HG03095 (cell line): ENCODE data around the gene SIPA1L3.
A peak's percentile ranks its signal among the peaks of the same experiment; 100 is the strongest.
"Not testable (repeated sequence)": the region's sequence is repeated elsewhere in the genome, so short reads cannot be mapped to it uniquely, and the experiment has no call there.

Experiments
- ATAC-seq: cut with Tn5 transposase; IDR thresholded peaks from one replicate; pipeline ENCODE4 v1.9.1; 2021; ENCODE audit warnings: moderate library complexity; ENCODE audit not compliant: unreplicated experiment

The SIPA1L3 gene

DNA sequence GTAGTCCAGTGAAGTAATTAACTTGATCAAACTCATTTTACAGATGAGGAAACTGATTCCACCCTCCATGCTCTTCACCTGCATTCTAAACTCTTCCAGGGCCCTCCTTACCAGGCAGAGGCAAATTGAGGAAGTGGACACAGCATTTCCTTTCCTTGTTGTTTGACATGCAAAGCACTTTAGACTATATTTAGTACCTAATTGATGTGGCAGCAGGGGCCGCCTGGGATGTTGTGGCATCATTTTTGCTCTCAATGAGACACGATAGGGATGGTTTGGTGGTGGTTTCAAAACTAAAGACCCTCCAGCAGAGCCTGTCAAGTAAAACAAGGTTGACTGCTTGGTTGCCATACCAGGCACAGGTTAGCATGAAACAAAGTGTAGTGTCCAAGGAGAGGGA is 7.9 kb downstream of the SIPA1L3 start:
- ATAC-seq, result no peak

DNA sequence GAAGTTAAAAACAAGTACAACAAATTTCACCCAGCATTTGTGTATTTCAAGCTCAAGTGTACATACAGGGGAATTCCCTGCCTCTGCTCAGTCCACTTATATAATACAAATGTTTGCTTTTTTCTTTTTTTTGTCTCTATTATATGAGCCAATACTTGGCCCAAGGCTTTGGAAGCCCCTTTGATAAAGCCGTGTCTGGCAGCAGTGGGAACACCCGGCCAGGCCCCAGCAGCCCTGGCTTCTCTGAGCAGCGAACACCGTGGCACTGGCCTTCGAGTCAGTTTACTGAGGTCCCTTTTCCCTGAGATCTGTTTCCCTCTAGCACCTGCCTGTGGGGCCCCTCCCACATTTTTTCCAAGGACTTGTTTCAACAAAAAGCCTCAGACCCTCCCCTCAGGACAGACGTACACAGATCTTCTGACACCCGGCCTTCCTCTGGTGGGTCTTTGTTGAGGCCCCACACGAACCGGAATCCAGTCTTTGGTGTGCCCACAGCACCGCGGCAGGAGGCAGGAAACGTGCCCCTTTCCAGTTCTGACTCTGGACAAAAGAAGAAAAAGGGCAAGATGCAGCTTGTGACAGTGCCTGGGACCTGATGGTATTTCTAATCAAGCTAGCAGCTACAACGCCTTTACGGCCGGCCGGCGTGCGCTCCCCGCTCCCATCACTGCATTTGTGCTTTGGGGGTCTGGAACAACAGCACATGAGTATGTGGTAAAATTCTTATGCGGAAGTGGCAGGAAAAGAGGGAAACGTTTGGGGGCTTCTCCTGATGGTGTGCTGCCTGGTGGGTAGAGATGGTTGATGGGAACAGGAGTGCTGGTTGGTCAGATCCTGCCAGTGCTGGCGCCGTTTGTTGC is 13.8 kb downstream of the SIPA1L3 start:
- no peak for ATAC-seq

DNA sequence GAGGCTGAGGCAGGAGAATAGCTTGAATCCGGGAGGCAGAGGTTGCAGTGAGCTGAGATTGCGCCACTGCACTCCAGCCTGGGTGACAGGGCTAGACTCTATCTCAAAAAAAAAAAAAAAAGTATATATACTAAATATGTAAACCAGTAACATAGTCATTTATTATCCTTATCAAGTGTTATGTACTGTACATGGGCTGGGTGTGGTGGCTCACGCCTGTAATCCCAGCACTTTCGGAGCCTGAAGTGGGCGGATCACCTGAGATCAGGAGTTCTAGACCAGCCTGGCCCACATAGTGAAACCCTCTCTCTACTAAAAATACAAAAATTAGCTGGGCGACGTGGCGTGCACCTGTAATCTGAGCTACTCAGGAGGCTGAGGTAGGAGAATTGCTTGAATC is 17.6 kb downstream of the SIPA1L3 start:
- ATAC-seq, result not testable (repeated sequence)

DNA sequence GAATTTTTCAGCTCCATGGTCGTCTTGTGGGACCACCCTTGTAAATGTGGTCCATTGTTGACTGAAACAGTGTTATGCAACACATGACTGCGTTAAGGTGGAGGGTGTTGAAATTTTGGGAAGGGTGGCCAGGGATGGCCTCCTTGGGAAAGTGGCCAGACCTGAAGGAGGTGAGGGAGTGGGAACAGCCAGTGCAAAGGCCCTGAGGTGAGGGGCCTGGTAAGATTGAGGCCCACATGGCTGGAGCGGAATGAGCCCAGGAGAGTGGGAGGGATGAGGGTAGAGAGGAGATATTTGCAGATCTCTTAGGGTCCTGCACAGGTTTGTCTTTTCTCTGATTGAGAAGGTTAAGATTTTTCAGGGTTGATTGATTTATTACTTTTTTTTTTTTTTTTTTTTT is 18.2 kb downstream of the SIPA1L3 start:
- ATAC-seq, result no peak

DNA sequence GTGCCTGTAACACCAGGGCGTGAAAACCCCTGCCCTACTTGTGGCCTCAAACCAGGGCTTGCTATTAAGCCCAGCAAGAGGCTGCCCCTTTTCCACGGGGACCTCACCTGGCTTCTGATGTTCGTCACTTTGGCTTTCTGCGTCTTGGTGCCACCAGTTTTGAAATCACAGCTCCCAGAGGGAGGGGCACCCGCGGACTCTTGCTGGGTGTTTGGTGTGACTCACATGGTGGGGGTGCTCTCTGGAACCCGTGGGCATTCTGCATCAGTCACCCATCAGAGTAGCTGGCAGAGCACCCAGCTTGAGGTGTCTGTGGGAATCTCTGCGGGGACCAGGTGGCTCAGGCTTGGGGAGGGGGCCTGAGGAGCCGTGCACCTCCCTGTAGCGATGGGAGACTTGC is 19.2 kb downstream of the SIPA1L3 start:
- no peak for ATAC-seq

DNA sequence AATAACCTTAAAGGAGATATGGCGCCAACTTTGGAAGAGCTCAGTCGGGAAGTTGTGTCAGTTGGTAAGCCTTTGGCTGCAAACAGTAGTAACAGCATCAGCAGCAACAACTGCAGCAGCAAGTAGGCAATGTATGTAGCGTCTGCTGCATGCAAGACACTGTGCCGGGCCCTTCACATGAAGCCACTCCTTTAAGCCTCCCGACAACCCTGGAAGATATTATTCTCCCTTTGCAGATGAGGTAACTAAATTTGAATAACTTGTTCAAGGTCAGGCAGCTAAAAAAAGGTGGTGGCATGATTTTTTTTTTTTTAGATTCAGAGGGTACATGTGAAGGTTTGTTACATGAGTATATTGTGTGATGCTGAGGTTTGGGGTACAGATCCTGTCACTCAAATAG is 19.7 kb downstream of the SIPA1L3 start:
- no peak for ATAC-seq

DNA sequence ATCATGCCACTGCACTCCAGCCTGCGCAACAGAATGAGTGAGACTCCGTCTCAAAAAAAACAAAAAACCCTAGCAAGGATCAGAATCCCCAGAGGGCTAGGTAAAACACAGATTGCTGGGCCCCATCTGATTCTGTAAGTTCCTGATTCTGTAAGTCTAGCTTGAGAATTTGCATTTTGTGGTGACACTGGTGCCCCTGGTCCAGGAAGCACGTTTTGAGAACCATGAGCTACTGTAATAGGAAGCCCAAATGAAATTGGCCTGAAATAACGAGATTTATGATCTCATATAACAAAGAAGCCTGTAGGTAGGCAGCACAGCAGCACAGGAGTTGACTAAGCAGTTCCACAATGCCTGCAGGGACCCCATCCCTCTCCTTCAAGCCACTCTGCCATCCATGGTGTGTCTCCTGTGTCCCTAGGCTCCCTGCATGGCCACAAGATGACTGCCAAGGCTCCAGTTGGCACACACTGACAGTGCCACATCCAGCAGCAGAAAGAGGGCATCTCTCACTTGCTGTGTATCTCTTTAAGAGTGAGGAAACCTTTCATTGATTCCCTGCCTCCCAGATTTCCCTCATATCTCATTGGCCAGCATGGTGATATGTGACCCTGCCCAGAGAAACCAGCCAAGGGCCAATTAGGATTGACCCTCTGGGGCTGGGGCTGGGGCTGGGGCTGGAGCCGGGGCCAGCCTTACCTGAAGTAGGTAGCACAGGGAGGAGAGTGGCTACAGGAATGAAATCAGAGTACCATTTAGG is 21.7 kb downstream of the SIPA1L3 start:
- peak; percentile 41 for ATAC-seq

DNA sequence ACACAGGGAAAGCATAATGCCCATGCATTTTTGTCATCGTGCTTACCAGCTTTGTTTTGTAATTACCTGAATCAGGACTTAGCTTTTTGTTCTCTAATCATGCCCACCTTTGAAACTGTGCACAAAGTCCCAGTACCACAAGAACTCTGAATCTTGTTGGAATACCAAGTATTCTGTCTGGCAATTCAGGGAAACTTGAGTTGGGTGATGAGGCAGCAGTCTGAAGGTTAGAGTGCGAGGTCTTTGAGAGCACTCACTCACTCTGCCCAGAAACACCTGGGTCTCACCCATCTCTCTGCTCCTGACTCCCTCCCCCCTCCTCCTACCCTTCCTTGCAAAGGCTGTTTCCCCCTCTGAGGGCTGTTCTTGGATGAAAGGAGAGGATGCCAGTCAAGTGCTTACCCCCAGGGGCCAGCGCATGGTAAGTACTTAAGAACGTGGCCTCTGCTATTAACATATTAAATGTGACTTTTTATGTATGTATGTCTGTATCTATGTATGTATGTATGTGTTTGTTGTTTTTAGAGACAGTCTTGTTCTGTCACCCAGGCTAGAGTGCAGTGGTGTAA is 22.4 kb downstream of the SIPA1L3 start:
- no peak for ATAC-seq

DNA sequence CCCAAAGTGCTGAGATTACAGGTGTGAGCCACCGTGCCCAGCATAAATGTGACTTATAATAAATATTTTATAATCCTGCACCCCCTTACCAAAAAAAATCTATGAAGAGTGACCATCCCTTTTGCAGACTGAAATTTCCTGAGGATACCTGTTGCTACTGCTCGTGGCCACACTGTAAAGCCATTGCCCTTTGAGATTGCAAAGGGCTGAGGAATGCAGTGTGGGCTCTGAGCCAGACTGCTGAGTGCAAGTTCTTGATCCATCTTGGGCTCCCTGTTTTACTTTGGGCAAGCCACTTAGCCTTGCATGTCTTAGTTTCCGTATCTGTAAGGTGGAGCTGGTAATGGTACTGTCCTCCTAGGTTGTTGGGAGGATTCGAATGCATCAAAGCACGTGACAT is 23.4 kb downstream of the SIPA1L3 start:
- no peak for ATAC-seq

DNA sequence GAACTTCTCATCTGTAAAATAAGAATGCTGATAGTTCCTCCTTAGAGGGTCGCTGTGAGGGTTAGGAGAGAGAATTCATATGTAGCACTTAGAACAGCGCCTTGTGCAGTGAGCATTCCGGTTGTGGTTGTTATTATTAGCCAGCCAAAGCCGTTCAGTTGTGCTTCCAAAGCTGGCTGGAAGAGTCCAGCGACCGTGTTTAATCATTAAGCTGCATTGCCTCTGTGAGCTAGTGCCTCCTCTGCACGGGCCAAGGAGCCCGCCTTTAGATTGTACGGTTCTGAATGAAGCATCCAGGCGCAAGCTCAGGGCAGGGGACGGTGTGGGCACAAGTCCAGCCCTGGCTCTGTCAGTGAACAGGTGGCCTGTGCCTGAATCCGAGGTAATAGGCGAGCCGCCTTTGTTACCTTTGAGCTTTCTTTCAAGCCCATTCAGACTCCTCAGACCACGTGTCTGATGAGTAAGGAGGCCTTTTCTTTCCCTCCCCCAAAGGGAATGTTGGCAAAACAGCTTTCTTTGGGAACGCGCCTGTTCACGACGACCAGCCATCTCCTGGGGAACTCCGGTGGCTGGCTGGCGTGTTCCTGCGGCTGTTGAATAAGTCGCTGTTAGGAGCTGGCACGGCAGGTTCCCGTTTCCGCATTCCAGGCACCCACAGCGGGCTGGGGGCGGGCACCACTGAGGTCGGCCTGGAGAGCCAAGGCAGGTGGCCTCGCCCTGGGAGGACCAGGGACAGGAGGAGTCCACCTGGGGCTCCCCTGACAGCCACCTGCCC is 25.1 kb downstream of the SIPA1L3 start:
- peak; percentile 45 for ATAC-seq

DNA sequence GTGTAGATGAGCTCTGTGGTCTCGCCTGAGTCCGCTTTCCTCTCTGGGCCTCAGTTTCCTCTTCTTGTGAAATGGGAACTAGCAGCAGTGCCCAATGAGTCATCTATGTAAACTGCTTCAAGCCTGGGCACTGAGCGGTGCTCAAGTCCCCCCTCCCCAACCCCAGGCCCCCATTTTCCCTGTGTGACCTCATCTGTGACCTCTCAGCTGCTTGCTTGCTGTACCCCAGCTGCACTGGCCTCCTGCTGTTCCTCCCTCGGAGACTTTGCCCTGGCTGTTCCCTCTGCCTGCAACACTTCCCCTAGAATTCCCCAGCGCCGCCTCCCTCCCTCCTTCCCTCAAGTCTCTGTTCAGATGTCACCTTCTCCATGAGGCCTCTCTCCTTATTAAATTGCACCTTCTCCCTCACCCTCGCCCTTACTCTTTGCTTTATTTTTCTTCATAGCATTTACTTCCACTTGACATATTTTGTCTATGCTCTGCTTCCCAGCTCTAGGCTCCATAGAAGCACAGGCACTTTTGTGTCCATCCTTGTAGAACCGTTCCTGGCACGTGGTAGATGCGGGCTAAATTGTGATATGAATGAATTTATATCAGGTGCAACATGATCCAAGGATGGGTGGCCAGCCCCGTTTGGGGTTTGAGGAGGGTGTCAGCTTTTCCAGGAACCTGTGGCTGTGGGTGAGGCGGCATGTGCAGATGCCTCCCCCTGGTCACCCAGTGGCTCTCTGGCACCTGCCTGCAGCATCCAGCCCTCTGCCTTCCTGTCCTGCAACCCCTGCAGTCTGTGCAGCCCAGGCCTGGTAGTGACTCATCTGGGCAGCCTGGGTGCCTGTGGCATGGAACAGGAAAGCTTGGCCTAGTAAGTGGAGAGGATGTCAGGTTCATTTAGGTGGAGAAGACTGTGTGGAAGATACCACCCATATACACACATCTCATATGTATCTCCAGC is 26.3 kb downstream of the SIPA1L3 start:
- no peak for ATAC-seq

DNA sequence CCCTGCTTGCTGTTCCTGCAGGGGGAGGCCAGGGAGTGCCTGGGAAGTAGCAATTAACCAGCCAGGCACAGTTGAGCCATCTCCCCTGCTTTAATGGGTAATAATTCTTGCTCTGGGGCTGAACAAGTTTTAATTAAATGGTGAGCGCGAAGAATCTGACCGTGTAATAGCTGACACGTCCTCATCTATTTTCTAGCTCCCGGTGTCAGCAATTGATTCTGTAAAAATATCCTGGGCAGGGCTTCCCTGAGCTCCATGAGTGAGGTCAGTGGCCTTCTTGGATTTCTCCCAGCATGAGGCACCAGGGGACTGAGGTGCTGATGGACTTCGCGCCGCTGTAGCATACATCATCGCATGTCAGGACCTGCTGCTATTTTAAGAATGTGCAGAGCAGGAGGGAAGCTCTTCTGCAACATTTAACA is 26.9 kb downstream of the SIPA1L3 start:
- ATAC-seq, result no peak

DNA sequence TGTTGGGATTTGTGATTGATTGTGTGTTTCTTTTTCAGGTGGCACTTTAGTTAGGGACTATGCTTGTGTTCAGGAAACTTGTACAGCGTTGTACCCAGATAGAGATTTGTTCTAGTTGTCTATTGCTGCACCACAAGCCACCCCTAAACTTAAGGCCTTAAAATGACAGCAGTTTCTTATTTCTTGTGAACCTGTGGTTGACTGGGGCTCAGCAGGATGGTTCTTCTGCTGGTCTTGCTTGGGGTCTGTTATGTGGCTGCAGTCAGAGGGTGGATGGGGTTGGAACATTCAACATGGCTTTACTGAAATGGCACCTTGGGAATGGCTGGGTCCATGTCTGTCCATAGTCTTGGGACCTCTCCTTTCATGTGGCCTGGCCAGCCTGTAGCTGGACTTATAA is 28.3 kb downstream of the SIPA1L3 start:
- no peak for ATAC-seq

DNA sequence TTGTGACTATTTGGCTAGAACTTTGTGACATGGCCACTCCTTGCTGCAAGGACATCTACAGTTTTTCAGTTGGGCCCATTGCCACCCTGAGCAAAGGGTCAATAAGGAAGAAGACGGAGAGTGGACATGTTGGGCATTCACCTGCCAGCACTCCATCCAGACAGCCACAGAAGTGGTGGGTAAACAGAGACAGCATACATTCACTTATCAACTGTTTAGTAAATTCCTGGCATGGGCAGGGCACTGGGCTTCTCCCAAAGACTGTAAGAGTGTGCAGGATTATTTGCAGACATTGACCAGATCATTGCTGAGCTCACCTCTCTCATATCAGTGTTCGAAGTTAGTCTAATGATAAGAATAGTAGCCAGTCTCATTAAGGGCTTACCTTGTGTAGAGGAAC is 29.2 kb downstream of the SIPA1L3 start:
- no peak for ATAC-seq

DNA sequence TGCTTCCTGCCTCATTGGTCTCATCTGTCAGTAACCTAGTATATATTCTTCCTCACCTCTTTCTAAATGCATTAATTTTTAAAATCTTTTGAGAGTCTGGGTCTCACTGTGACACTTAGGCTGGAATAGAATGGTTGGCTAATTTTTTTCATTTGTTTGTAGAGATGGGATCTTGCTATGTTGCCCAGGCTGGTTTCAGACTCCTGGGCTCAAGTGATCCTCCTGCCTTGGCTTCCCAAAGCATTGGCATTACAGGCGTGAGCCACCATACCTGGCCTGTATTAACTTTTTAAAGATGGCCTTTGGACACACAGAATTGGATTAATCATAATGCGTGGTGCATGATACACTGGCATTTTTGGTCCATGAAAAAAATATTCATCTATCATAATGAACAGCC is 29.9 kb downstream of the SIPA1L3 start:
- ATAC-seq, result no peak

DNA sequence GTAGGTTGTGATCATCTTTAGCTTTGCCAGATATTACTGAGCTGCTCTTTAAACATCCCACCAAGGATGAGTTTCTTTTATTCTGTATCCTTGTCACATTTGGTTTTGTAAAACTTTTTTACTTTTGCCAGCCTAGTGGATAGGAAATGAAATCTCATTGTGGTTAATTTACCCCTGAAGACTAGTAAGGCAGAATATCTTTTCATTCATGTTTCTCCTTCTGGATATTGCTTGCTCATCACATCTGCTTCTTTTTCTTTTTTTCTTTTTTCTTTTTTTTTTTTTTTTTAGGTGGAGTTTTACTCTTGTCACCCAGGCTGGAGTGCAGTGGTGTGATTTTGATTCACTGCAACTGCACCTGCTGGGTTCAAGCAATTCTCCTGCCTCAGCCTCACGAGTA is 31.3 kb downstream of the SIPA1L3 start:
- no peak for ATAC-seq

DNA sequence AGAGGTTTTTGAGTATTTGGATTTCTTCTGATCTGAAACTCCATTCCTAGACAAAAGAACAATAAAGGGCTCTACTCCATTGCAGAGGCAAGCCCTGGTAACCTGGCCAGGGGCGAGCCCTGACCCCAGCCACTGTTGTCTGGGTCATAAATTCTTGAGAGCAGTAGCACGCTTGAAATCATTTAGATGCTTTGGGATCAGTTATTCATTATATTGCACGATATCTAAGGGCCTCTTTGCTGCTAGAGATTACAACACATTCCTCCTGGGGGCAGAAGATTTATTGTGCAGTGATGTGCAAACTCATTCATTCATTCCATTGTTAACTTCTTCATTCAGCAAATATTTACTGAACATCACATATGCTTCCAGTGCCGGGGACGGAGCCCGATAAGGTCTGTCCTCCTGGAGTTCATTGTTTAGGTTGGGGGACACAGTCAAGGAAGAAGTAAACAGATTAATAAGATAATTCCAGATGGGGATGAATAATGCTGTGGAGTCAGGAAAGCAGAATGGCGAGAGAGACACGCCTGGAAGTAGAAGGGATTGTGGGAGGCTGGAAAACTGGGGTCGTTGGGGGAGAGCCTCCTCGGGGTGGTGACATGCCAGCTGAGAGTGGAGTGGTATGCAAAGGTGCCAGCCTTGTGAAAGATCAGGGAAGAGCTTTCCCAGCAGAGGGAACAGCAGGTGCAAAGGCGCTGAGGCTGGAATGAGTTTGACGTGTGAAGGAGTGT is 34.9 kb downstream of the SIPA1L3 start:
- no peak for ATAC-seq

DNA sequence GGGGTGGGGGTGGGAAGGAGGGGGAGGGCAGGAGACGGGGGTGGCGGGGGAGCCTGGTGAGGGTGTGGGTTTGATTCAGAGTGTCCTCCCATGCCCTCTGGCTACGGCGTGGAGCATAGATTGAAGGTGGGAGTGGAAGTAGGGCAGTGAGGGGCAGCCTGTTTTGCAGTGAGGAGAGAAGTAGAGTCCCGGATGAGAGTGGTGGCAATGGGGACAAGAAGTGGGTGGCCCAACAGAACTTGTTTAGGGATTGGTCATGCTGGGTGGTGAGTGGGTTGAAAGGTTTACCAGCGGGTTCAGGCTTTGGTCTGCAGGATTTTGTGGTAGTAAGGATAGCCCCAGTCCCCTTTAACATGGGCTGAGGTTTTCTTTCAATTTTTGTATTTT is 35.5 kb downstream of the SIPA1L3 start:
- ATAC-seq, result no peak

DNA sequence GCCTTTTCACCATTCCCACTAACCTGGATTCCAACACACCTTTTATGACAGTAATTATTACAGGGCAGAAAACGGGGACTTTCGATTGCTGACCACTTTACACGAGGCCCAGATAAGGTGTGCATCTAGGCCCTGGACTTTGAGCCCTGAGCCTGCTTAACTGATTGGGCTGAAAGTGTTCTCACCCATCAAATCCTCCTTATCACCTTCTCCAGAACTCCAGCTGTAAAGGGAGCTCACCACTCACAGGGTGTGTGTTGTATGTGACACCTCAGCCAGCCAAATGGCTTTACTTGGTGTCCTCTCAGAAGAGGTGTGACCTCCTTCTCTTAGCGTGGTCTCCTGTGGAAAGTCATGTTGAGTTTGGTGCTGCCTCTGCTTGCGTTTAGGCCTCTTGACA is 36.5 kb downstream of the SIPA1L3 start:
- ATAC-seq, result no peak
